DMS79 (cell line): Measurements from ENCODE around the gene CD58.

Source experiments
- DNase-seq: peaks from one replicate; lab custom pipeline; 2025; lab: John Stamatoyannopoulos, UW

The CD58 gene

GRCh38 chr1:116493036-116493435 is 77.8 kb downstream of the CD58 start:
- DNase-seq: no peak

GRCh38 chr1:116492358-116492811 is 78.4 kb downstream of the CD58 start:
- DNase-seq: no peak

GRCh38 chr1:116491700-116492357 is 79.0 kb downstream of the CD58 start:
- DNase-seq: no peak

- DNase-seq: no peak
These were observed 80.2 kb downstream of the CD58 start for GRCh38 chr1:116490588-116490987.

- no peak for DNase-seq
These were observed 81.6 kb downstream of the CD58 start for GRCh38 chr1:116489231-116489697.

GRCh38 chr1:116488071-116488470 is 82.8 kb downstream of the CD58 start:
- no peak for DNase-seq

GRCh38 chr1:116487583-116487982 is 83.2 kb downstream of the CD58 start:
- no peak for DNase-seq

GRCh38 chr1:116487031-116487430 is 83.8 kb downstream of the CD58 start:
- no peak for DNase-seq

GRCh38 chr1:116486424-116486823 is 84.4 kb downstream of the CD58 start:
- DNase-seq: no peak

GRCh38 chr1:116485976-116486375 is 84.8 kb downstream of the CD58 start:
- no peak for DNase-seq

GRCh38 chr1:116485071-116485735 is 85.6 kb downstream of the CD58 start:
- DNase-seq: peak; percentile 62

- DNase-seq: no peak
These were observed 87.1 kb downstream of the CD58 start for GRCh38 chr1:116483481-116484309.

GRCh38 chr1:116482490-116482889 is 88.3 kb downstream of the CD58 start:
- DNase-seq: no peak

- DNase-seq: no peak
These were observed 88.9 kb downstream of the CD58 start for GRCh38 chr1:116481934-116482333.

- DNase-seq: no peak
These were observed 92.2 kb downstream of the CD58 start for GRCh38 chr1:116478621-116479020.

GRCh38 chr1:116477429-116477828 is 93.4 kb downstream of the CD58 start:
- DNase-seq: no peak

- no peak for DNase-seq
These were observed 94.5 kb downstream of the CD58 start for GRCh38 chr1:116476321-116476720.

- no peak for DNase-seq
These were observed 95.0 kb downstream of the CD58 start for GRCh38 chr1:116475850-116476218.

- peak; percentile 59 for DNase-seq
These were observed 95.6 kb downstream of the CD58 start for GRCh38 chr1:116474921-116475849.

- peak; percentile 97 for DNase-seq
These were observed 98.3 kb downstream of the CD58 start for GRCh38 chr1:116472431-116472961.

GRCh38 chr1:116471241-116471640 is 99.6 kb downstream of the CD58 start:
- DNase-seq: no peak
